ENCODE data around the gene ELF1. TPM values are rescaled to one million over a fixed set of nuclear protein-coding genes. Genes with fewer than 3 reads are reported as not detected.

The ELF1 gene
- total RNA-seq, 4 donors from 2014 or later, result 61.9 to 84.5 (median 71.5) TPM

DNA sequence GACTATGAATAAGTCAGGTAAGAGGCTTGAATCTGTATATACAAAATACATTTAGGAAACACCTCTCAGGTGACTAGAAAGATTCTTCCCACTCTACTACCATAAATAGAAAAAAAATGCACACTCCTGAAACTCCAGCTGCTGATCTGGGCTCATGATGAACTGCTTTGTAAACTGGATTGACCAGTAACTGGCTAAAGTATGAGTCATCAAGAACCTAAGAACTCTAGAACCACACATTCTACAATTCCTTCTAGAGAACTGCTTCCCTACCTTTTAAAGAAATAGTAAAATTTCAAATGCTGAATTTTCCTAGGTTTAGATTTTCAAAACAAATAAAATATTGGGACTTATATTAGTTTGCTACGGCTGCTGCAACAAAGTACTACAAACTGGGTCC, 55.2 kb downstream of the ELF1 start:
- intact Hi-C loops (cut with DNase I), result no loop called here
- Histone ChIP-seq H3K4me3 (no peak overlapping the region), H3K27me3 (no peaks in the 10 kb centered on the region), H3K9me3 (no peaks in the 10 kb centered on the region), H3K36me3 (peaks cover 0 to 16% (median 0%) of the 10 kb centered on the region in 3 donors), H3K4me1 (peaks cover 8 to 86% (median 46%) of the 10 kb centered on the region in 3 donors), H3K27ac (peak overlapping the region; percentile 25 to 79 (median 52))
- DNase-seq, result no peak
- WGBS, 2 donors, result 78 to 95% methylated on average over 1 of the region's 1 CpG
- TF ChIP-seq, protein P1, sequence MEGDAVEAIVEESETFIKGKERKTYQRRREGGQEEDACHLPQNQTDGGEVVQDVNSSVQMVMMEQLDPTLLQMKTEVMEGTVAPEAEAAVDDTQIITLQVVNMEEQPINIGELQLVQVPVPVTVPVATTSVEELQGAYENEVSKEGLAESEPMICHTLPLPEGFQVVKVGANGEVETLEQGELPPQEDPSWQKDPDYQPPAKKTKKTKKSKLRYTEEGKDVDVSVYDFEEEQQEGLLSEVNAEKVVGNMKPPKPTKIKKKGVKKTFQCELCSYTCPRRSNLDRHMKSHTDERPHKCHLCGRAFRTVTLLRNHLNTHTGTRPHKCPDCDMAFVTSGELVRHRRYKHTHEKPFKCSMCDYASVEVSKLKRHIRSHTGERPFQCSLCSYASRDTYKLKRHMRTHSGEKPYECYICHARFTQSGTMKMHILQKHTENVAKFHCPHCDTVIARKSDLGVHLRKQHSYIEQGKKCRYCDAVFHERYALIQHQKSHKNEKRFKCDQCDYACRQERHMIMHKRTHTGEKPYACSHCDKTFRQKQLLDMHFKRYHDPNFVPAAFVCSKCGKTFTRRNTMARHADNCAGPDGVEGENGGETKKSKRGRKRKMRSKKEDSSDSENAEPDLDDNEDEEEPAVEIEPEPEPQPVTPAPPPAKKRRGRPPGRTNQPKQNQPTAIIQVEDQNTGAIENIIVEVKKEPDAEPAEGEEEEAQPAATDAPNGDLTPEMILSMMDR (IDR thresholded peaks at IDR 0.05), result no peak
- TF ChIP-seq POLR2A (IDR thresholded peaks at IDR 0.05), result no peak

DNA sequence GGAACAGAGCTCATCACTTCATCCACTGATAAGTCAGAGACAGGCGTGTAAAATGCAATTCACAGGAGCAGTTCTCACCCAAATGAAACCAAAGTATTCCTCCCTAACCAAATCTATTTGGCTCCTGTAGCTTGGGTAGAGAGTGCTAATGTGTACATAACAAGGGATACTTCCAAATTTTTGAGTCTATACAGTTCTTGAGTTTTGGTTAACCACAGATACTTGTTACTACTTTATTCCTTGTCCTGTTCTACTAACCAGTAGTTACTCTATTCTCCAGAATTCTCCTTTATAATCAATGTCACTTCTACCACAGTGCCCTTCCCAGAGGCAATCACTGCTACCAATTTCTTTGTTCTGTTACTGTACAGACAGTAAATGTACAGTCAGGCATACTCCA, 57.3 kb downstream of the ELF1 start:
- H3K27me3 ChIP-seq, result no peaks in the 10 kb centered on the region
- peak overlapping the region in 2 of 4 donors; percentile 53 to 79 for H3K27ac ChIP-seq
- no peak for DNase-seq
- WGBS, 2 donors, result 78 to 82% methylated on average over 1 of the region's 1 CpG
- no peak overlapping the region for H3K4me3 ChIP-seq
- peaks cover 8 to 65% (median 38%) of the 10 kb centered on the region in 3 donors for H3K4me1 ChIP-seq
- peaks cover 0 to 33% (median 4%) of the 10 kb centered on the region in 3 donors for H3K36me3 ChIP-seq
- no peaks in the 10 kb centered on the region for H3K9me3 ChIP-seq
- TF ChIP-seq, protein P1 (IDR thresholded peaks at IDR 0.05), result no peak
- TF ChIP-seq POLR2A (IDR thresholded peaks at IDR 0.05), result no peak
- intact Hi-C loops (cut with DNase I), result no loop called here

DNA sequence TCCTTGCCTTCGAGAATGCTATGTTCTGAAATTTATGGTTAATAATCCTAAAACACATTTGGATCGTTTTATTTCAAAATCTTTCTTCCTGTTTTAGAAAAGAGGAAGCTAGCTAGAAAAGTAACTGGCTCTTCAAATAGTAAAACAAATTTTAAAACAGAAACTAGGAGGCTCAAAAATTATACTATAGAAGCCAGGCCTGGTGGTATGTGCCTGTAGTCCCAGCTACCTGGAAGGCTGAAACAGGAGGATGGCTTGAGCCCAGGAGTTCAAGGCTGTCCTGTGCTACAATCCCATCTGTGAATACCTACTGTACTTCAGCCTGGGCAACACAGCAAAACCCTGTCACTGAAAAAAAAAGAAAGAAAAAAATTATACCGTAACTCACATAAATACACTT, 57.9 kb downstream of the ELF1 start:
- Histone ChIP-seq H3K27me3 (no peaks in the 10 kb centered on the region), H3K9me3 (no peaks in the 10 kb centered on the region), H3K27ac (peak overlapping the region in 2 of 4 donors; percentile 53 to 79), H3K4me1 (peaks cover 8 to 59% (median 34%) of the 10 kb centered on the region in 3 donors), H3K36me3 (peaks cover 0 to 33% (median 4%) of the 10 kb centered on the region in 3 donors), H3K4me3 (no peak overlapping the region)
- DNase-seq, result no peak
- TF ChIP-seq, protein P1 (IDR thresholded peaks at IDR 0.05), result no peak
- TF ChIP-seq POLR2A (IDR thresholded peaks at IDR 0.05), result no peak
- 50 to 61% methylated on average over 3 of the region's 3 CpGs for WGBS, 2 donors
- intact Hi-C loops (cut with DNase I), result no loop called here

DNA sequence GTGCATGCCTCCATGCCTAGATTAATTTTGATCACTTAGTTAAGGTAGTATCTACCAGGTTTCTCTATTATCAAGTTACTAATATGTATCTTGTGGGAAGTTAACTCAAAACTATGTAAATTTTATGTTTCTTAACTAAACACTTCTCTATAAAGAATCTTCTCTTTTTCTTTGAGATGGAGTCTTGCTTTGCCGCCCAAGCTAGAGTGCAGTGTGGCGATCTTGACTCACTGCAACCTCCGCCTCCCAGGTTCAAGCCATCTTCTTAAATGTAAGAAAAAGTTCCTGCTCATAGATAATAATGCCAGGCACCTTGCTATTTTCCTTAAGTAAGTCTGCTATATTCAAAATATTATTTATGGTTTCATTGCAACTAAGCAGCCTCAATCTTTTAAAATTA, 58.4 kb downstream of the ELF1 start:
- Histone ChIP-seq H3K27ac (peak overlapping the region in 2 of 4 donors; percentile 53 to 79), H3K4me3 (no peak overlapping the region), H3K36me3 (peaks cover 0 to 33% (median 4%) of the 10 kb centered on the region in 3 donors), H3K27me3 (no peaks in the 10 kb centered on the region), H3K9me3 (no peaks in the 10 kb centered on the region), H3K4me1 (peaks cover 8 to 54% (median 34%) of the 10 kb centered on the region in 3 donors)
- intact Hi-C loops (cut with DNase I), result no loop called here
- DNase-seq, result no peak
- TF ChIP-seq POLR2A (IDR thresholded peaks at IDR 0.05), result no peak
- TF ChIP-seq, protein P1 (IDR thresholded peaks at IDR 0.05), result no peak
- 87 to 89% methylated on average over 3 of the region's 3 CpGs for WGBS, 2 donors

DNA sequence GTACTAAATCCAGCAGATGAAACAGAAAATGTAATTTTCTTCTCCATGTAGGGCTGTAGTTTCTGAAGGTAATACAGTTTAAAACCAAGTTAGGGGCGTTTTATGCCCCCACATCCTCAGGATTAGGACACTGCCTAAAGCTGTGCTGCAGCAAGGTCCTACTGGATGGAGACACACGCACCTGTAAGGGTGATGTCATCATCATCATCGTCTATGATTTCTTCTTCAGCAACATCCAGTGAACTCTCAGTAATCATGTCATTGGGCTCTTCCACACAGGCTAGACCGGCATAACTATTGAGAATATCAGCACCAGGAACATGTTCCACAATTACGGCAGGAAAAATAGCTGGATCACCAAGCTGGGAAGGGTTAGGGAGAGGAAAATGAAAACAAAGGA, 60.5 kb downstream of the ELF1 start:
- Histone ChIP-seq H3K36me3 (peaks cover 0 to 41% (median 4%) of the 10 kb centered on the region in 3 donors), H3K4me3 (no peak overlapping the region), H3K9me3 (no peaks in the 10 kb centered on the region), H3K27ac (no peak overlapping the region), H3K27me3 (no peaks in the 10 kb centered on the region), H3K4me1 (peaks cover 4 to 33% (median 19%) of the 10 kb centered on the region in 3 donors)
- intact Hi-C loops (cut with DNase I), result no loop called here
- 91 to 93% methylated on average over 5 of the region's 5 CpGs for WGBS, 2 donors
- DNase-seq, result no peak
- TF ChIP-seq, protein P1 (IDR thresholded peaks at IDR 0.05), result no peak
- no peak for TF ChIP-seq POLR2A (IDR thresholded peaks at IDR 0.05)

Data from esophagus squamous epithelium (tissue), 5 donors.